T-helper 2 cell treated with Interferon-gamma antibody and Interleukin-4, amounts not matched to agents 100 ng/mL and 5 ng/mL, for 36 hours (primary cell): ENCODE results near the gene ADPRS. TPM values are rescaled to one million over a fixed set of nuclear protein-coding genes. Genes with fewer than 3 reads are reported as not detected.

Experiments used
- intact Hi-C: fragments of 100-400 bp; cut with micrococcal nuclease; formaldehyde crosslinking; loops from one replicate; pipeline ENCODE4 v1.15.1; 2023
- total RNA-seq: library from RNA; stranded (reverse); gene quantifications from 2 replicates; pipeline ENCODE4 v1.2.3, GENCODE V29; 2022

The ADPRS gene
- total RNA-seq, 1 donor from 2014 or later: 22.5 TPM

GRCh38 chr1:36087233-36088123, 1.2 kb upstream of the ADPRS start:
- intact Hi-C loops: loop anchor here (1.0 kb wide), 4 partner anchors 62 to 310 kb away; partner anchors contain the start of genes AGO1, LSM10, THRAP3 and TRAPPC3

GRCh38 chr1:36088265-36088576, 471 bp upstream of the ADPRS start:
- intact Hi-C loops: loop anchor here (1.0 kb wide), 4 partner anchors 61 to 309 kb away; partner anchors contain the start of genes AGO1, LSM10, THRAP3 and TRAPPC3

- intact Hi-C loops: loop anchor here (1.0 kb wide), 1 partner anchor 158 kb away; the partner anchor contains the start of gene AGO3
Measured at GRCh38 chr1:36089393-36090121, 865 bp downstream of the ADPRS start.

- intact Hi-C loops: no loop called here
Measured at GRCh38 chr1:36091141-36091540, 2.4 kb downstream of the ADPRS start.

GRCh38 chr1:36091698-36092097, 3.0 kb downstream of the ADPRS start:
- intact Hi-C loops: no loop called here

- intact Hi-C loops: no loop called here
Measured at GRCh38 chr1:36092166-36092797, 3.6 kb downstream of the ADPRS start.

GRCh38 chr1:36092798-36093185, 4.1 kb downstream of the ADPRS start:
- intact Hi-C loops: no loop called here

- intact Hi-C loops: no loop called here
Measured at GRCh38 chr1:36093226-36093625, 4.5 kb downstream of the ADPRS start.

- intact Hi-C loops: no loop called here
Measured at GRCh38 chr1:36093929-36094328, 5.2 kb downstream of the ADPRS start.

- intact Hi-C loops: no loop called here
Measured at GRCh38 chr1:36094621-36095061, 5.9 kb downstream of the ADPRS start.

GRCh38 chr1:36095760-36096405, 7.2 kb downstream of the ADPRS start:
- intact Hi-C loops: no loop called here

- intact Hi-C loops: no loop called here
Measured at GRCh38 chr1:36096500-36097432, 8.1 kb downstream of the ADPRS start.

GRCh38 chr1:36097693-36098585, 9.2 kb downstream of the ADPRS start:
- intact Hi-C loops: no loop called here

GRCh38 chr1:36098650-36099365, 10.1 kb downstream of the ADPRS start:
- intact Hi-C loops: loop anchor here (1.0 kb wide), 4 partner anchors 35 to 321 kb away; no protein-coding TSS in a partner anchor

GRCh38 chr1:36099681-36100341, 11.1 kb downstream of the ADPRS start:
- intact Hi-C loops: loop anchor here (1.0 kb wide), 4 partner anchors 34 to 320 kb away; no protein-coding TSS in a partner anchor

- intact Hi-C loops: no loop called here
Measured at GRCh38 chr1:36100376-36100775, 11.7 kb downstream of the ADPRS start.

- intact Hi-C loops: no loop called here
Measured at GRCh38 chr1:36101546-36101945, 12.9 kb downstream of the ADPRS start.

GRCh38 chr1:36106269-36106668, 17.6 kb downstream of the ADPRS start:
- intact Hi-C loops: no loop called here
